CD4-positive, alpha-beta T cell treated with Interleukin-4 for 4 hours (primary cell): ENCODE measurements around the gene CDH4.

ENCODE experiments used
- DNase-seq: peaks from one replicate; pipeline ENCODE4 v3.0.0-alpha.2; 2020

Gene CDH4

GRCh38 chr20:61284752-61285151, 32.7 kb downstream of the CDH4 start:
- DNase-seq, result no peak

- no peak for DNase-seq
These were observed 33.1 kb downstream of the CDH4 start for GRCh38 chr20:61285152-61285645.

DNA sequence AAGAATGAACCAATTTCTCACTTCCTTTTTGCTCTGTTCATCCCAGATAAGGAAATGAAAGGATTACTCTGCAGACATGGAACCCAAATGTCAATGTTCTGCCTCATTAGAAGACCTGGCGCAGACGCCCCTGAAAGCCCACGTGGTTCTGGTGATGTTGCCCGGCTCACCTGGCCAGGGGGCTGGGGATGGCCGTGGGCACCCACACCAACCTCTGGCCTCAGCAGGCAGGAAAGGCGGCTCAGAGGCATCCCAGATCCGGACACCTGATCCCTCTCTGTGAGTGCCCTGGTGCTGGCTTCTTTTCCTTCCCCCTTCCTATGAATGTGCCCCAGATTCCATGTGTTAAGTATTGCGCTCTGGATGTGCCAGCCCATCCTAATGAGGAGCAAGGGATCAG, 33.6 kb downstream of the CDH4 start:
- DNase-seq, result no peak

- DNase-seq, result no peak
These were observed 35.7 kb downstream of the CDH4 start for GRCh38 chr20:61287583-61288275.

DNA sequence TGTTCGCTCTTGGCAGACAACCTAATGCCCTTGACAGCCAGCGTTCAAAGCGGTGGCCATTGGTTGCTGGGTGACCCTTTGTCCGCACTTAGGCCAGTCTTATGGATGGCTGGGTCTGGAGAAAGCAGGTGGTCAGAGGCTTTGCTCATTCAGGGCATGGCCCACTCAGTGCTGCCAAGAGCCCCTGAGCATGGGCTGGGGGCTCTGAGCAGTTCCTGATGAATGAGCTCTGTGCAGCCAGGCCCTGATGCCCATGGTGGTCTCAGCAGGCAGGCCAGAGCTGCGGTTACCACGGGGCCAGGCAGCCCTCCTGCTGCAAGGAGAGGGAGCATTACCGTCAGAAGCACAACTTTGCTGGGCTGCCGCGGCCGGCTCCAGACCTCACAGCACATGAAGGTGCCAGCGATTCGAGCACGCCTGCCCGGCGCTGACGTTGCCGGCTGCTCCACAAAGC, 36.3 kb downstream of the CDH4 start:
- no peak for DNase-seq

- no peak for DNase-seq
These were observed 37.1 kb downstream of the CDH4 start for GRCh38 chr20:61289166-61289565.

GRCh38 chr20:61290721-61291120, 38.7 kb downstream of the CDH4 start:
- DNase-seq, result no peak

GRCh38 chr20:61291166-61291829, 39.2 kb downstream of the CDH4 start:
- no peak for DNase-seq

GRCh38 chr20:61292391-61292790, 40.3 kb downstream of the CDH4 start:
- DNase-seq, result no peak

GRCh38 chr20:61292821-61293612, 41.0 kb downstream of the CDH4 start:
- no peak for DNase-seq

DNA sequence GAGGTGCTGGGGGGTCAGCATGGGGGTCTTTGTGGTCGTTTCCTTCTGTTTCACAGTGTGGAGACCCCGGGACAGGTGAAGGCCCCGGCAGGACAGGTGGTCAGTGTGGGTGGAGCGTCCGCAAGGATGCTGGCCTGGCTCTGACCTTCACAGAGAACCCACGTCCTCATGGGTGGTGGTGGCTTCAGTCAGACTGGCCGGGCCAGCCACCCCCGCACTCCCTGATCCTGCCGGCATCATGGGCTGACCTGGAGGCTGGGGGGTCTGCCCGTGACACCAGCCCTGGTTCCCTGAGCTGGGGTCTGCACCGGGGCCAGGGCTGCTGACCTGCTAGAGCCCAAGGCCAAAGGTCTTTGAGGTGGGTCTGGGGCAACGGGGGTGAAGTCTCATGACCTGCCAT, 41.9 kb downstream of the CDH4 start:
- DNase-seq, result no peak

- DNase-seq, result no peak
These were observed 43.2 kb downstream of the CDH4 start for GRCh38 chr20:61295249-61295648.

- DNase-seq, result no peak
These were observed 43.9 kb downstream of the CDH4 start for GRCh38 chr20:61295682-61296628.

DNA sequence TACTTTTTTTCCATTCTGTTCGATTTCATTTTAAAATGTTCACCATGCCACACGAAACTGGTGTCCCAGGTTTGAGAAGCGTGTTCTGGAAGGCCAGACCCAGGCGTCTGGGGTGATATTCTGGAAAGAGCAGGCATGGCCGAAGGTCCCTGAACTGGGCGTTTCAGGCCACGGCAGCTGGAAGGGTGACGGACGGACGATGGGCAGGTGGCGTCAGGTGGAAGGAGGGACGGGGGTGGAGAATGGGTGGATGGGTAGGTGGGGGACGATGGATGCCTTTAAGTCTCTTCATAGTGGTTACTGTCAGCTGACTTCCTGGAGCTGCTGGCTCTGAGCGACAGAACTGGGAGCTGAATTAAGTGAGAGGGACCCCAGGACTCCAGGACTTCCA, 44.6 kb downstream of the CDH4 start:
- no peak for DNase-seq

DNA sequence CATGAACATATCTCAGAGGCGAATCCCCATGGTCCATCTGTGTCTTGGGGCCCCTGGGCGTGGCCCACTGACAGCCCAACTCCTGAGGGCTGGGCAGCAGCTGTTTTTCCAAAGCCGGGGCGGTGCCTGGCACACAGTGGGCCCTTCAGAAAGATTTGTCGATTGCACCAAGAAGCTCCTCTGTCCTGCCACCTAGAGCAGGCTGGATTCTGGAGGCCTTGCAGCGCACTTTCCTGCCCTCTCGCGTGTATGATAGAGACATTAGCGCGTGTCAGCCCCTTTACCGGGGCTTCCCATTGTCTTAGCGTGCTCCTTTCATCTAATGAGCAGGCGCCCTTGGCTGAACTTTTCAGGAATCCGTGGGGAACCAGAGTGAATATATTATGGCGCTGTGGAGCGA, 45.4 kb downstream of the CDH4 start:
- DNase-seq, result no peak

DNA sequence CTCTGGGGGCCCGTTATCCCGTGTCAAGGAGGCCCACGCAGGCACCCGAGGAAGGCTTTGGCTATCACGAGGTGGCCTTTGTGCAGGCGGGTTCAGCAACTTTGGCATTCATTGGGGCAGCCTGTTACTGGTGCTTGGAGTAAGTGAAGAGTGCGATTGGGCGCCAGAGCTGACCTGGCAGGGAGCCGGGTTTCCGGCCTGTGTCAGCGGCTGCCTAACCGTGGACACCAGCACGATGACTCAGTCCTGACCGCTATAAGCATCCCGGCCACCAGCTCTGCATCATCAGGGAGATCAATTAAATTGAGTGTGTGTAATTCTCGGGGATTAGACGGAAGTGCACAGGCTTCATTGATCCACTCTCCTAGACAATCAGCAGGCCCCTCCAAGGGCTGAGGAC, 45.9 kb downstream of the CDH4 start:
- no peak for DNase-seq

GRCh38 chr20:61298661-61299060, 46.6 kb downstream of the CDH4 start:
- no peak for DNase-seq

GRCh38 chr20:61299104-61299503, 47.0 kb downstream of the CDH4 start:
- no peak for DNase-seq

DNA sequence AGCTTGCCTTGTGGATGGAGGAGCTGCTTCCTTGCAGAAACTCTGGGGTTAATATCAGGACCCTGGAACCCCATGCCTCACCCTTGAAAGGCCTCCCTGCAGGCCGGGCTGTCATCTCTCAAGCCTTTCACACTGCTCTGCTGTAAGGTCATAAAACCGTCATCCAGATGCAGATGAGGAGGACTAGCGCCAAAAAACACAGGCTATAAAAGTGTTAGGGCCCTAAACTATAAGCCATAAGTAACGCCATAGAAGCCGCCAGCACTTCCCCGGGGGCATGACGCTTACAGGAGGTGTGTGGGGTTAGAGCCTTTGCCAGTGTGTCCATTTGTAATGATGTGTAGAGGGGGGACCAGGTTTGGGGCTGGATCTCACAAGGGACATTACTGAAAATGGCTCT, 47.6 kb downstream of the CDH4 start:
- DNase-seq, result no peak

- DNase-seq, result no peak
These were observed 48.2 kb downstream of the CDH4 start for GRCh38 chr20:61300293-61300692.

DNA sequence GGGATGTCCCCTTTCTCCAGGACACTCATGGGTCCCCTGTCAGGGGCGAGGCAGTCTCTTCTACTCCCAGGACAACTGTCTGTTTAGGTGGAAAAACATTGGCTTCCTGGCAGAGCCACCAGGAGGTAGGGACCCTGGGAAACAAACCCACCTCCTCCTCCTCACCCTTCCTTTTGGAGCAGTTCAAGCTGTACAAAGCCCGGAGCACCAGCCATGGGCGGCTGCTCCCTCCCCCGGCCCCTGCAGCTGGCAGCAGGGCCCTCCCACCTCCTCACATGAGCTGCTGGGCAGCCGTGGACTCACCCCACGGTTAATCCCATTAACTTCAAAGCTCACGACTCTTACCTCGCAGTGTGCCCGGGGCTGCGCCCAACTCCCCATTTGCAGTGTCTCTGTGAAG, 48.6 kb downstream of the CDH4 start:
- no peak for DNase-seq

DNA sequence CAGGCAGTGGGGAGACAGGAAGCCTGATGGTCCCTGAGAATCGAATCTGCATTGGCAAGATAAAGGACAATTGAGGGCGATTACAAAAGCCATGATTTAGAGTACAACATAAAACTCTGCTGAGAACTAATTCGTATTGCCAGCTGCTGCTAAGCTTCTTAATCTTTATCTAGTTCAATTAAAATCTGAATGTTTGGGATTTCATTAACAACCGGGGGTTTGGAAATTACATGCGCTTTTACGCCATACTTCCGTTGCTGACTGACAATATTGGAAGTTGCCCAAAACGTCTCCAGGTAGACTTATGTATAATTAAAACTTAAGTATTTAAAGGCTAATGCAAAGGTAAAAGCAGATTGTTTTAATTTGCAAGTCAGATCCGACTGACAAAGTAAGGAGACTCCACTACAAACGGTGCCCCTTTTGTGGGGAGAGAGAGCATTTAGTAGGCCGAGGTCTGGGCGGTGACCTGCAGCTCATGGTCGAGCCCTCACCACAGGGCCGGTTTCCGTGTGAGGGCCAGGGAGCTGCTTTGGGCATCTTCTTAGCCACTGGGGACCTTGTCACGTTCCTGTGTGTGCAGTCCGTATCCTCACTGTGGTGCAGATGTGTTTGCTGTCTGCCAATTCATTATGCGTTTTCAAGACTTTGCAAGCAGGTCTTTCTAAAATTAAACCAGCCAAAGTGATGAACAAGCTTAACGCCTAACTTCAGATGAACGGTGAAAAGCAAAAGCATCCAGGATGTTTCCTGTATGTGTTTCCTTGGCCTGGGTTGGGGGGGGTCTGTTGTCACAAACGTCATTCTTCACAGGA, 49.9 kb downstream of the CDH4 start:
- no peak for DNase-seq
